HEK293 (cell line): Measurements from ENCODE around the gene MSANTD1.

Experiments
- CTCF ChIA-PET: fragments of 350-600 bp; formaldehyde crosslinking; extraction: SDS; loops from one replicate; lab custom pipeline; 2021; ENCODE audit warnings: antibody characterized with exemption; lab: Yijun Ruan, JAX
- POLR2A ChIA-PET: fragments of 300-600 bp; formaldehyde crosslinking; extraction: SDS; loops from one replicate; lab custom pipeline; 2020; ENCODE audit warnings: antibody characterized with exemption, inconsistent platforms; lab: Yijun Ruan, JAX
- H3K27ac ChIP-seq: fragments of 200-500 bp; sonication (Bioruptor generic); 2 replicates; pipeline ENCODE4 v1.5.1; 2014; ENCODE audit warnings: low read depth, low read length, control low read depth, inconsistent platforms; ENCODE audit errors: extremely low read depth
- H3K36me3 ChIP-seq, 2 experiments: fragments of 200-500 bp in 1 of 2; sonication (Bioruptor generic) in 1 of 2; 1 replicate in 1 of 2; 2 replicates in 1 of 2; pipeline ENCODE4 v1.5.1; 2014 to 2017; ENCODE audit warnings: inconsistent platforms in 2 of 2, low read length in 2 of 2; ENCODE audit not compliant: control insufficient read depth in 2 of 2, insufficient read depth in 1 of 2
- H3K4me1 ChIP-seq: fragments of 200-500 bp; sonication (Bioruptor generic); 2 replicates; pipeline ENCODE4 v1.5.1; 2014; ENCODE audit warnings: mild to moderate bottlenecking, low read length, inconsistent platforms; ENCODE audit not compliant: control insufficient read depth, insufficient read depth
- H3K4me3 ChIP-seq: 2 replicates; pipeline ENCODE4 v1.5.1; 2011; ENCODE audit warnings: low read depth, mild to moderate bottlenecking, control low read depth, low read length, moderate library complexity
- H3K9me3 ChIP-seq: fragments of 200-500 bp; sonication (Bioruptor generic); 2 replicates; pipeline ENCODE4 v1.5.1; 2014; ENCODE audit warnings: low read depth, low read length, inconsistent platforms; ENCODE audit not compliant: control insufficient read depth, insufficient read depth
- PATZ1 ChIP-seq: fragments of 450-650 bp; formaldehyde crosslinking; IDR thresholded peaks from 2 replicates; pipeline ENCODE4 v1.5.1; 2016; ENCODE audit warnings: missing biosample characterization, missing genetic modification characterization
- PBX3 ChIP-seq: sonication (generic); formaldehyde crosslinking; IDR thresholded peaks from 2 replicates; pipeline ENCODE4 v1.8.1; 2022; ENCODE audit warnings: mild to moderate bottlenecking, moderate library complexity, missing genetic modification reagents
- PRDM6 ChIP-seq: fragments of 450-650 bp; formaldehyde crosslinking; IDR thresholded peaks from 2 replicates; pipeline ENCODE4 v1.5.1; 2017; ENCODE audit warnings: missing biosample characterization, missing genetic modification characterization
- SP2 ChIP-seq: fragments of 450-650 bp; formaldehyde crosslinking; IDR thresholded peaks from 2 replicates; pipeline ENCODE4 v1.5.1; 2016; ENCODE audit warnings: missing biosample characterization, missing genetic modification characterization
- ZBTB44 ChIP-seq: fragments of 450-650 bp; IDR thresholded peaks from 2 replicates; pipeline ENCODE4 v1.5.1; 2018; ENCODE audit warnings: missing biosample characterization, mild to moderate bottlenecking, missing genetic modification characterization
- ZFP69B ChIP-seq: fragments of 450-650 bp; formaldehyde crosslinking; IDR thresholded peaks from 2 replicates; pipeline ENCODE4 v1.5.1; 2016; ENCODE audit warnings: missing biosample characterization, missing genetic modification characterization
- ZNF16 ChIP-seq: fragments of 450-650 bp; formaldehyde crosslinking; IDR thresholded peaks from 2 replicates; pipeline ENCODE4 v1.5.1; 2016; ENCODE audit warnings: low read depth, missing biosample characterization, missing genetic modification characterization
- ZNF169 ChIP-seq: fragments of 450-650 bp; formaldehyde crosslinking; IDR thresholded peaks from 2 replicates; pipeline ENCODE4 v1.5.1; 2016; ENCODE audit warnings: missing biosample characterization, missing genetic modification characterization
- ZNF184 ChIP-seq: fragments of 450-650 bp; IDR thresholded peaks from 2 replicates; pipeline ENCODE4 v1.5.1; 2018; ENCODE audit warnings: missing biosample characterization, mild to moderate bottlenecking, missing genetic modification characterization
- ZNF223 ChIP-seq: fragments of 450-650 bp; formaldehyde crosslinking; IDR thresholded peaks from 2 replicates; pipeline ENCODE4 v1.5.1; 2016; ENCODE audit warnings: missing biosample characterization, missing genetic modification characterization
- ZNF341 ChIP-seq: fragments of 450-650 bp; formaldehyde crosslinking; IDR thresholded peaks from 2 replicates; pipeline ENCODE4; 2016; ENCODE audit warnings: low read depth, missing biosample characterization, missing genetic modification characterization
- ZNF394 ChIP-seq: fragments of 450-650 bp; formaldehyde crosslinking; IDR thresholded peaks from 2 replicates; pipeline ENCODE4 v1.5.1; 2016; ENCODE audit warnings: missing biosample characterization, missing genetic modification characterization, mild to moderate bottlenecking, moderate library complexity, borderline replicate concordance
- ZNF404 ChIP-seq: fragments of 450-650 bp; formaldehyde crosslinking; IDR thresholded peaks from 2 replicates; pipeline ENCODE4 v1.5.1; 2017; ENCODE audit warnings: missing biosample characterization, missing genetic modification characterization
- ZNF488 ChIP-seq: fragments of 450-650 bp; formaldehyde crosslinking; IDR thresholded peaks from 2 replicates; pipeline ENCODE4 v1.5.1; 2016; ENCODE audit warnings: missing biosample characterization, missing genetic modification characterization
- ZNF501 ChIP-seq: fragments of 450-650 bp; formaldehyde crosslinking; IDR thresholded peaks from 2 replicates; pipeline ENCODE4 v1.5.1; 2016; ENCODE audit warnings: missing biosample characterization, missing genetic modification characterization
- ZNF580 ChIP-seq: fragments of 450-650 bp; formaldehyde crosslinking; IDR thresholded peaks from 2 replicates; pipeline ENCODE4 v1.5.1; 2016; ENCODE audit warnings: missing biosample characterization, missing genetic modification characterization
- ZNF621 ChIP-seq: fragments of 450-650 bp; formaldehyde crosslinking; IDR thresholded peaks from 2 replicates; pipeline ENCODE4 v1.5.1; 2017; ENCODE audit warnings: missing biosample characterization, missing genetic modification characterization
- ZNF776 ChIP-seq: fragments of 450-650 bp; formaldehyde crosslinking; IDR thresholded peaks from 2 replicates; pipeline ENCODE4 v1.5.0; 2017; ENCODE audit warnings: missing biosample characterization, missing genetic modification characterization, borderline replicate concordance
- ZNF791 ChIP-seq: fragments of 450-650 bp; formaldehyde crosslinking; IDR thresholded peaks from 2 replicates; pipeline ENCODE4 v1.5.1; 2016; ENCODE audit warnings: missing biosample characterization, missing genetic modification characterization

Gene MSANTD1

GRCh38 chr4:3301450-3302172, 52.7 kb downstream of the MSANTD1 start:
- Histone ChIP-seq H3K36me3 (no peaks in the 10 kb centered on the region), H3K27ac (no peak overlapping the region), H3K4me1 (no peaks in the 10 kb centered on the region), H3K9me3 (no peaks in the 10 kb centered on the region), H3K4me3 (no peak overlapping the region)
- POLR2A ChIA-PET = no interaction called here
- TF ChIP-seq ZNF16 (tag by site-specific recombination) = no peak
- TF ChIP-seq ZNF404 = no peak
- TF ChIP-seq ZNF394 (tag by site-specific recombination) = no peak
- no peak for TF ChIP-seq ZNF184 (tag by site-specific recombination)
- no peak for TF ChIP-seq ZNF169 (tag by site-specific recombination)
- TF ChIP-seq PRDM6 (tag by site-specific recombination) = no peak
- no peak for TF ChIP-seq SP2 (tag by site-specific recombination)
- no peak for TF ChIP-seq ZNF501 (tag by site-specific recombination)
- TF ChIP-seq ZNF341 = no peak
- no peak for TF ChIP-seq ZNF223
- no peak for TF ChIP-seq ZFP69B (tag by site-specific recombination)
- TF ChIP-seq ZNF791 (tag by site-specific recombination) = no peak
- TF ChIP-seq ZNF488 = no peak
- no peak for TF ChIP-seq ZNF621 (tag by site-specific recombination)
- no peak for TF ChIP-seq PBX3 (CRISPR knock-in tag)
- no peak for TF ChIP-seq ZNF580 (tag by site-specific recombination)
- TF ChIP-seq ZNF776 = no peak
- TF ChIP-seq ZBTB44 (tag by site-specific recombination) = no peak
- TF ChIP-seq PATZ1 (tag by site-specific recombination) = no peak
- CTCF ChIA-PET = no interaction called here
